Cerebellar cortex (tissue), 1 donor: ENCODE results near the gene KIF3A.

Source experiments
- DNase-seq: peaks from one replicate; pipeline ENCODE4 v3.0.0-alpha.2; 2015; ENCODE audit warnings: low spot score

KIF3A gene

DNA sequence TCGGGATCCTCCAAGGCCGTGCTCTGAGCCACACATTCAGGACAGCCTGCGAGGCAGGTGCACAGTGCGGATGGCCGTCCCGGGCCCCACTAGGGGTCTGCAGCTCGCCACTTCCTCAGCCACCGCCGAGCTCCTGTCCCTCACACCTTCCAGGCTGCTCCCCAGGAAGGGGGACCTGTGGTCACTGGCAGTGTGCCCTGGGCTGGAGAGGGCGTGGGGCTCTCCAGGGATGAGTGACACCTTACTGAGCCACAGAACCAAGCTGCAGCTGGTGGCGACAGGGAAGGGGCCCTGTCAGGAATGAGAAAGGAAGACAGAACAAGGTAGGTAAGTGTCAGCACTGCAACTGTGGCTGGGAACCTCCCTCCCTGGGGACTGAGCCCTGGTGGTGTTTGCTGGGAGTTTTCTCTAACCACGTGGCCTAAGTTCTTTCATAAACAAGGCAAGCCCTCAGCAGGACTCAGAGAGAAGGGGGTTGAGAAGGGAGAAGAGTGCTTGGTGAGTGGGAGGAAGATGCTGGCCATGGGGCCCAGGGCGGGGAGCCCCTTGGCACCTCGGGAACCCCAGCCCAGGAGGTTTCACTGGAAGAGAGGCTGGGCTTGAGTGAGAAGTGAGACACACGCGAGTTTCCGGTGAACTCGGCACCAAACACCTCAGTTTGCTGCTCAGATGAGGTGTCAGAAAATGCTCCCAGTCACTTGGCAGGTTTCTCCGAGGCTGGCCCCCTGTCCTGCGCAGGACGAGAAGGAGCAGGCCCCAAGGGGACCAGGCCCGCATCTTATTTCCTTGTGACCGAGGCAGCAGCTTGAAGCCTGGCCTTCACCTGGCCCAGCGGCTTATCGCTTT lies 74.2 kb downstream of the KIF3A start:
- DNase-seq = no peak

- DNase-seq = no peak
These were observed 75.3 kb downstream of the KIF3A start for GRCh38 chr5:132662004-132662401.

- no peak for DNase-seq
These were observed 75.9 kb downstream of the KIF3A start for GRCh38 chr5:132661231-132662003.

- no peak for DNase-seq
These were observed 77.5 kb downstream of the KIF3A start for GRCh38 chr5:132659598-132660493.

- no peak for DNase-seq
These were observed 78.7 kb downstream of the KIF3A start for GRCh38 chr5:132658381-132659302.

GRCh38 chr5:132657676-132658380 lies 79.5 kb downstream of the KIF3A start, which contains the start of gene IL13:
IL13 (plus strand) TSS chr5:132658173; CDS start chr5:132658187, 14 bp downstream.
- DNase-seq = no peak

DNA sequence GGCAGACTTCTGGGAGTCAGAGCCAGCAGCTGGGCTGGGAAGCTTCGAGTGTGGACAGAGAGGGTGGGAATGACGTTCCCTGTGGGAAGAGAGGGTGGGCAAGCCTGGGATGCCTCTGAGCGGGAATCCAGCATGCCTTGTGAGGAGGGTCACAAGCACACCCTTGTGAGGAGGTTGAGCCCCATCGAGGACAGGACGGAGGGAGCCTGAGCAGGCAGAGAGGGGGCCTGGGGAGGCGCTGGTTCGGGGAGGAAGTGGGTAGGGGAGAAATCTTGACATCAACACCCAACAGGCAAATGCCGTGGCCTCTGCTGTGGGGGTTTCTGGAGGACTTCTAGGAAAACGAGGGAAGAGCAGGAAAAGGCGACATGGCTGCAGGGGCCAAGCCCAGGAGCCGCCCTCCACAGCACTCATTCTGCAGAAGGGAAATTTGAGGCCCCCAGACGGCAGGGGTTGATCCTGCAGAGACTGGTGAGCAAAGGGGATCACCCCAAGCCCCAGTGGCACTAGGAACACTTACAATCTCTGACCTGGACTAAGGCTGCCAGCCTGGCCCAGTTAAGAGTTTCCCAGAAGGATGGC lies 80.5 kb downstream of the KIF3A start:
- no peak for DNase-seq

- DNase-seq = no peak
These were observed 81.2 kb downstream of the KIF3A start for GRCh38 chr5:132655821-132656773.

DNA sequence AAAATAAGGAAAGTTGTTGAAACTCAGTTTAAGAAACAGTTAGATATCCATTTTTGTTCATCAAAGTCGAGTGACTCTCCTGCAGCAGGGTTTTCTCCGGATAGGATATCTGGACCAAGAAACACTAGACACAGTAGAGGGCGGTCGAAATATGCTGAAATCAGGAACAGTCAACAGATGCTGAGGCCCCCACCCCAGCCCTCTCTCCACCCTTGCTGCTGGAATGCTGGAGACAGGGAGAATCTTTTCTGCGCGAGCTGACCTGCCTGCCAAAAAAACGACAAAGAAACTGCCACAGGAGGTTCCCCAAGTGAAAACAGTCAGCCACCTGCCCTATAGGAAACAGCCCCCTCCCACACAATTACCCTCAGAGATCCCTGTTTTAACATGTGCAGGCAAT lies 83.6 kb downstream of the KIF3A start:
- no peak for DNase-seq

DNA sequence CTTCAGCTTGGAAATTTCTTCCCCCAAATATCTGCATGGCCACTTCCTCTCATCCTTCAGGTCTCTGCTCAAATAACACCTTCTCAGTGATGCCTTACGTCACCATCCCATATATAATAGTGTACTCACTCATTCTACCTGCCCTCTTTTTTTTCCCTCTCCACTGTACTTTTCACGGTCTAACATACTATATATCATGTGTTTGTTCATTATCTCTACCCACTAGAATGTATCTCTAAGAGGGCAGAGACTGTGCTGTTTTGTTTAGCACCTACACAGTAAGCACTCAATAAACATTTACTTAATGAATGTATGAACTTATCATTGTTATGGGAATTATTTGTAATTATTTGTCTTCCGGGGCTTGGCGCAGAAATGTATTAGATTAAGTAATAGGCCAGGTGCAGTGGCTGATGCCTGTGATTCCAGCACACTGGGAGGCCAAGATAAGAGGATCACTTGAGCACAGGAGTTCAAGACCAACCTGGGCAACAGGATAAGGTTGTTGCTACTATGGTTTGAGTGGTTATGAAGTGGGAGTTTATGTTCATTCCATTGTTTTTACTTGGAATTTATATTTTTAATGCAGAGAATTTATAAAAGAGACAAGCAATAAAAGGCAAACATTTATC lies 85.4 kb downstream of the KIF3A start:
- no peak for DNase-seq

DNA sequence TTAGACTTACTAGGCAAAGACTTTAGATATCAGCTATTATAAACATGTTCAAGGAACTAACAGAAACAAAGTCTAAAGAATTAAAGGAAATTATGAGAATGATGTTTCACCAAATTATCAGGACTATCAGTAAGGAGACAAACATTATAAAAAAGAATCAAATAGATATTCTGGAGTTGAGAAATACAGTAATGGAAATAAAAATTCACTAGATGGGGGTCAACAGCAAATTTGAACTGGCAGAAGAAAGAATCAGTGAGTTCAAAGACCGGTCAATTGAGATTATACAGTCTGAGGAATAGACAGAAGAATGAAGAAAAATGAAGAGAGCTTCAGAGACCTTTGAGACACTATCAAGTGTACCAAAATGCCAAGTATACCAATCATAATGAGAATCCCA lies 89.0 kb downstream of the KIF3A start:
- no peak for DNase-seq

GRCh38 chr5:132647473-132647872 lies 89.9 kb downstream of the KIF3A start:
- no peak for DNase-seq

GRCh38 chr5:132646583-132647266 lies 90.6 kb downstream of the KIF3A start:
- DNase-seq = no peak

- DNase-seq = no peak
These were observed 93.2 kb downstream of the KIF3A start for GRCh38 chr5:132644177-132644576.
